Suprapubic skin (tissue), 3 donors: ENCODE results near the gene SH3BP2.

Source experiments
- POLR2AphosphoS5 ChIP-seq, 3 donors: sonication (generic); formaldehyde crosslinking; IDR thresholded peaks; one replicate each; pipeline ENCODE4 v1.6.1; 2017; ENCODE audit warnings: antibody characterized with exemption in 3 of 3
- TF ChIP-seq, protein P1 (sequence below), 2 donors: fragments of 200-600 bp in 1 of 2; fragments of 450-650 bp in 1 of 2; sonication (generic) in 1 of 2; IDR thresholded peaks; one replicate each; pipeline ENCODE4 v1.5.1; 2016 to 2019; ENCODE audit warnings: antibody characterized with exemption in 2 of 2, mild to moderate bottlenecking in 1 of 2, moderate library complexity in 1 of 2

DNA sequence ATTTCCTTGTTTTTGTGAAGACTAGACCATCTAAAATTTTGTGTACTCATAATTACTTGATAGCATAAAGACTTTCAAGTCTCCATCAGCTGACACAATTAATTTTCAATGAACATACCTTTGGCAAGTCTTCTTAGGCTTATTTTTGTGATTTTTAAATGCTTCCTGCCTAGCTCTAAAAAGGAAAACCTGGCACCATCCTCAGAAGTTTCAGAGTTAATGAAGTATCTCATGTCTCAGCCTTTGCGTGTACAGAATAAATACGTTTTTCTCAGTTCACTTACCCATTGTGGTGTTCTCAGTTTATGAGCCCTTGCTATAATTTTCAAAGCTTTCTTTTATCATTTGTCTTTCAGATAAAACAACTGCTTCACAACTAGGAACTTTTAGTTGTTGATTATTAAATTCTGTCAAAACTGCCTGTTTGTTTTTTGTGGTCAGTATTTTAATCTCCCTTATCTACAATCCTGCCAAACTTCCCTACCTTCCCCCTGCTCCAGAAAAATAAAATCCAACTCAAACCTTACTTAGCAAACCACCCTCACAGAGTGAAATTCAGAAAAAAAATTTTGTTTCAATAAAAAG is 72.4 kb downstream of the SH3BP2 start:
- TF ChIP-seq, protein P1, sequence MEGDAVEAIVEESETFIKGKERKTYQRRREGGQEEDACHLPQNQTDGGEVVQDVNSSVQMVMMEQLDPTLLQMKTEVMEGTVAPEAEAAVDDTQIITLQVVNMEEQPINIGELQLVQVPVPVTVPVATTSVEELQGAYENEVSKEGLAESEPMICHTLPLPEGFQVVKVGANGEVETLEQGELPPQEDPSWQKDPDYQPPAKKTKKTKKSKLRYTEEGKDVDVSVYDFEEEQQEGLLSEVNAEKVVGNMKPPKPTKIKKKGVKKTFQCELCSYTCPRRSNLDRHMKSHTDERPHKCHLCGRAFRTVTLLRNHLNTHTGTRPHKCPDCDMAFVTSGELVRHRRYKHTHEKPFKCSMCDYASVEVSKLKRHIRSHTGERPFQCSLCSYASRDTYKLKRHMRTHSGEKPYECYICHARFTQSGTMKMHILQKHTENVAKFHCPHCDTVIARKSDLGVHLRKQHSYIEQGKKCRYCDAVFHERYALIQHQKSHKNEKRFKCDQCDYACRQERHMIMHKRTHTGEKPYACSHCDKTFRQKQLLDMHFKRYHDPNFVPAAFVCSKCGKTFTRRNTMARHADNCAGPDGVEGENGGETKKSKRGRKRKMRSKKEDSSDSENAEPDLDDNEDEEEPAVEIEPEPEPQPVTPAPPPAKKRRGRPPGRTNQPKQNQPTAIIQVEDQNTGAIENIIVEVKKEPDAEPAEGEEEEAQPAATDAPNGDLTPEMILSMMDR (IDR thresholded peaks at IDR 0.05) = no peak
- no peak for TF ChIP-seq POLR2AphosphoS5 (IDR thresholded peaks at IDR 0.05)
